Parathyroid adenoma (tissue), 2 donors: ENCODE results near the gene FANK1.
A peak's percentile ranks its signal among the peaks of the same experiment; 100 is the strongest.
"Not testable (repeated sequence)": the region's sequence is repeated elsewhere in the genome, so short reads cannot be mapped to it uniquely, and the experiment has no call there.

ENCODE experiments used
- H2AFZ ChIP-seq: fragments of 300-600 bp; sonication (generic); one replicate; pipeline ENCODE4 v1.7.0; 2017; ENCODE audit warnings: antibody characterized with exemption, mild to moderate bottlenecking
- H3K27ac ChIP-seq: fragments of 300-600 bp; sonication (generic); one replicate; pipeline ENCODE4 v1.7.0; 2017
- H3K27me3 ChIP-seq: fragments of 300-600 bp; sonication (generic); one replicate; pipeline ENCODE4 v1.7.0; 2017; ENCODE audit warnings: low read length; ENCODE audit not compliant: control insufficient read depth, insufficient read depth
- H3K36me3 ChIP-seq: fragments of 300-600 bp; sonication (generic); one replicate; pipeline ENCODE4 v1.7.0; 2017; ENCODE audit warnings: low read length; ENCODE audit not compliant: control insufficient read depth, insufficient read depth
- H3K4me1 ChIP-seq: fragments of 300-600 bp; sonication (generic); one replicate; pipeline ENCODE4 v1.7.0; 2017; ENCODE audit warnings: control low read depth
- H3K4me2 ChIP-seq: fragments of 300-600 bp; sonication (generic); one replicate; pipeline ENCODE4 v1.7.0; 2017; ENCODE audit warnings: low read length
- H3K4me3 ChIP-seq: fragments of 300-600 bp; sonication (generic); one replicate; pipeline ENCODE4 v1.7.0; 2017; ENCODE audit warnings: low read depth, low read length
- H3K79me2 ChIP-seq: fragments of 300-600 bp; sonication (generic); one replicate; pipeline ENCODE4 v1.7.0; 2017; ENCODE audit warnings: control low read depth
- H3K9ac ChIP-seq: fragments of 300-600 bp; sonication (generic); one replicate; pipeline ENCODE4 v1.7.0; 2017; ENCODE audit warnings: mild to moderate bottlenecking
- H3K9me3 ChIP-seq: fragments of 300-600 bp; sonication (generic); one replicate; pipeline ENCODE4 v1.7.0; 2017; ENCODE audit warnings: low read length; ENCODE audit not compliant: control insufficient read depth
- CTCF ChIP-seq: fragments of 300-600 bp; sonication (generic); IDR thresholded peaks from one replicate; pipeline ENCODE4 v1.7.0; 2017; ENCODE audit warnings: antibody characterized with exemption, mild to moderate bottlenecking
- donor health status: primary hyperparathyroidism.

The FANK1 gene

GRCh38 chr10:125896088-125896934 lies at the start of gene FANK1:
FANK1 (plus strand) TSS chr10:125896564; CDS start chr10:125896643, 79 bp downstream.
- H3K9ac ChIP-seq, H3K79me2 ChIP-seq, H3K4me1 ChIP-seq, H3K9me3 ChIP-seq, H3K36me3 ChIP-seq, H3K27me3 ChIP-seq: not testable (repeated sequence)
- Histone ChIP-seq H3K4me3 (peak within 1 kb of the TSS; percentile 86), H2AFZ (peak within 1 kb of the TSS; percentile 94), H3K4me2 (peak within 1 kb of the TSS; percentile 71), H3K27ac (peak within 1 kb of the TSS; percentile 61)

- H3K79me2 ChIP-seq: peaks cover 2% of the 10 kb centered on the region
- H3K4me1 ChIP-seq: no peaks in the 10 kb centered on the region
- H3K9me3 ChIP-seq: no peaks in the 10 kb centered on the region
- no peak overlapping the region for H3K4me2 ChIP-seq
- no peaks in the 10 kb centered on the region for H3K36me3 ChIP-seq
- H3K27ac ChIP-seq: no peak overlapping the region
- H3K27me3 ChIP-seq: no peaks in the 10 kb centered on the region
- H3K9ac ChIP-seq: no peak overlapping the region
- H3K4me3 ChIP-seq: no peak overlapping the region
- H2AFZ ChIP-seq: no peak overlapping the region
- no peak for TF ChIP-seq CTCF
Measured at GRCh38 chr10:125846894-125847293, 49.5 kb upstream of the FANK1 start.

GRCh38 chr10:125848371-125848770 lies 48.0 kb upstream of the FANK1 start:
- no peaks in the 10 kb centered on the region for H3K27me3 ChIP-seq
- H3K79me2 ChIP-seq: peaks cover 2% of the 10 kb centered on the region
- TF ChIP-seq CTCF: no peak
- no peak overlapping the region for H3K9ac ChIP-seq
- H2AFZ ChIP-seq: no peak overlapping the region
- H3K36me3 ChIP-seq: no peaks in the 10 kb centered on the region
- H3K4me1 ChIP-seq: no peaks in the 10 kb centered on the region
- no peak overlapping the region for H3K4me2 ChIP-seq
- H3K27ac ChIP-seq: no peak overlapping the region
- no peak overlapping the region for H3K4me3 ChIP-seq
- no peaks in the 10 kb centered on the region for H3K9me3 ChIP-seq

- Histone ChIP-seq H3K36me3 (no peaks in the 10 kb centered on the region), H3K4me1 (no peaks in the 10 kb centered on the region), H3K4me3 (no peak overlapping the region), H3K79me2 (peaks cover 2% of the 10 kb centered on the region), H2AFZ (no peak overlapping the region), H3K27ac (no peak overlapping the region), H3K4me2 (no peak overlapping the region), H3K9me3 (no peaks in the 10 kb centered on the region), H3K27me3 (no peaks in the 10 kb centered on the region), H3K9ac (no peak overlapping the region)
- TF ChIP-seq CTCF: no peak
Measured at GRCh38 chr10:125848857-125849256, 47.5 kb upstream of the FANK1 start.

GRCh38 chr10:125849448-125849847 lies 46.9 kb upstream of the FANK1 start:
- Histone ChIP-seq H3K27me3 (no peaks in the 10 kb centered on the region), H2AFZ (no peak overlapping the region), H3K36me3 (no peaks in the 10 kb centered on the region), H3K4me2 (no peak overlapping the region), H3K9me3 (no peaks in the 10 kb centered on the region), H3K4me1 (no peaks in the 10 kb centered on the region), H3K9ac (no peak overlapping the region), H3K4me3 (no peak overlapping the region), H3K79me2 (peaks cover 2% of the 10 kb centered on the region), H3K27ac (no peak overlapping the region)
- no peak for TF ChIP-seq CTCF
